Endodermal cell (in vitro differentiated cells): ENCODE results near the gene PPP2R2C. TPM values are rescaled to one million over a fixed set of nuclear protein-coding genes. Genes with fewer than 3 reads are reported as not detected.

Experiments
- DNase-seq: peaks from one replicate; pipeline ENCODE4 v3.0.0-alpha.2; 2017
- H3K27ac ChIP-seq: 2 replicates; pipeline ENCODE4 v1.5.1; 2013; ENCODE audit warnings: mild to moderate bottlenecking, low read depth, low read length, moderate library complexity
- H3K27me3 ChIP-seq: 2 replicates; pipeline ENCODE4 v1.6.1; 2013; ENCODE audit warnings: mild to moderate bottlenecking, low read length, moderate library complexity; ENCODE audit not compliant: insufficient read depth, control insufficient read depth, poor library complexity, severe bottlenecking
- H3K36me3 ChIP-seq: 2 replicates; pipeline ENCODE4 v1.7.0; 2013; ENCODE audit warnings: mild to moderate bottlenecking, low read length, moderate library complexity; ENCODE audit not compliant: control insufficient read depth, insufficient read depth
- H3K4me1 ChIP-seq: one replicate; pipeline ENCODE4 v1.7.0; 2013; ENCODE audit warnings: low read length; ENCODE audit not compliant: control insufficient read depth, insufficient read depth
- H3K4me3 ChIP-seq: 2 replicates; pipeline ENCODE4 v1.5.1; 2013; ENCODE audit warnings: mild to moderate bottlenecking, low read length, moderate library complexity
- H3K9ac ChIP-seq: 2 replicates; pipeline ENCODE4 v1.6.1; 2013; ENCODE audit warnings: mild to moderate bottlenecking, low read length, moderate library complexity; ENCODE audit not compliant: poor library complexity, severe bottlenecking; ENCODE audit errors: extremely low read depth
- H3K9me3 ChIP-seq: 2 replicates; pipeline ENCODE4 v1.6.1; 2013; ENCODE audit warnings: mild to moderate bottlenecking, low read length, moderate library complexity; ENCODE audit not compliant: control insufficient read depth
- H3K27ac Mint-ChIP-seq: 2 replicates; pipeline ENCODE4 v1.8.0; 2020; ENCODE audit warnings: mixed read lengths
- H3K27me3 Mint-ChIP-seq: 2 replicates; pipeline ENCODE4 v1.8.0; 2021; ENCODE audit warnings: mild to moderate bottlenecking, mixed read lengths; ENCODE audit not compliant: insufficient read depth
- H3K36me3 Mint-ChIP-seq: 2 replicates; pipeline ENCODE4 v1.8.0; 2020; ENCODE audit warnings: low read depth, mixed read lengths
- H3K4me1 Mint-ChIP-seq: 2 replicates; pipeline ENCODE4 v1.8.0; 2020; ENCODE audit warnings: mixed read lengths
- H3K4me3 Mint-ChIP-seq: 2 replicates; pipeline ENCODE4 v1.8.0; 2020; ENCODE audit warnings: mild to moderate bottlenecking, moderate library complexity, mixed read lengths
- H3K9me3 Mint-ChIP-seq: 2 replicates; pipeline ENCODE4 v1.8.0; 2020; ENCODE audit warnings: mild to moderate bottlenecking, mixed read lengths
- WGBS, 2 experiments: methylation state at CpG; one replicate each; pipeline versions ENCODE4 v1.1.5 to v1.1.7; 2013; ENCODE audit warnings: missing lambda C conversion rate in 2 of 2, mixed read lengths in 1 of 2; ENCODE audit not compliant: insufficient coverage in 1 of 2, insufficient read length in 1 of 2; 5-methylcytosine and 5-hydroxymethylcytosine counted together
- total RNA-seq, 2 donors: library from RNA; stranded (reverse); fragmentation: NEBNext Ultra II Directional in 1 of 2; extraction: Animal tissue kit (Norgen Biotek cat#: 25700) in 1 of 2; gene quantifications; 2 replicates in 1 of 2; 3 replicates in 1 of 2; pipeline ENCODE4 v1.2.1, GENCODE V29; 2021
- TF ChIP-seq, protein P1 (sequence below): fragments of 200-600 bp; sonication (generic); conservative IDR thresholded peaks from 2 replicates; pipeline ENCODE4 v1.5.0; 2021; ENCODE audit warnings: antibody characterized with exemption, mild to moderate bottlenecking

The PPP2R2C gene
- total RNA-seq, 2 donors from 2014 or later, result 4.4 to 19.2 TPM

DNA sequence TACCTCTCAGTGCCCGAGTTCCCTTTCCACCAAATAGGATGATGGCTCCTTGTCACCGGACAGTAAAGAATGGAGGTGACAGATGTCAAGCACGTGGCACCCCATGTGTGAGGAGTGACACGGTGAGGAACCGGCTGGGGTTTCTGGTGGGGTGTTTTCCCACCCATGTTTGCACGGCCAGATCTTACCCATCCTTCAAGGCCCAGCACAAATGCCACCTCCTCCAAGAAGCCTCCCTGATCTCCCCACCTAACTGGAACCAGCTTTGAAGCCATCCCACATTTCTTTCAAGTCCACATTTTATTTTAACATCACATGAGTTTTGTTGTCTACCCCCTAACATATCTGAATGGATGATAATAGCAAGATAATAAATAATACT is 139.8 kb downstream of the PPP2R2C start:
- Histone ChIP-seq H3K4me3 (no peak overlapping the region), H3K36me3 (peaks cover 4% of the 10 kb centered on the region), H3K9ac (no peak overlapping the region), H3K4me1 (no peaks in the 10 kb centered on the region), H3K9me3 (peaks cover 12% of the 10 kb centered on the region), H3K27me3 (no peaks in the 10 kb centered on the region), H3K27ac (no peak overlapping the region)
- no peaks in the 10 kb centered on the region for H3K27me3 Mint-ChIP-seq
- WGBS, 2 experiments, result 93 to 95% methylated on average over 4 to 6 of the region's 6 CpGs
- H3K36me3 Mint-ChIP-seq, result peaks cover 24% of the 10 kb centered on the region
- no peak overlapping the region for H3K4me3 Mint-ChIP-seq
- H3K4me1 Mint-ChIP-seq, result peaks cover 6% of the 10 kb centered on the region
- DNase-seq, result no peak
- no peak overlapping the region for H3K27ac Mint-ChIP-seq
- TF ChIP-seq, protein P1, sequence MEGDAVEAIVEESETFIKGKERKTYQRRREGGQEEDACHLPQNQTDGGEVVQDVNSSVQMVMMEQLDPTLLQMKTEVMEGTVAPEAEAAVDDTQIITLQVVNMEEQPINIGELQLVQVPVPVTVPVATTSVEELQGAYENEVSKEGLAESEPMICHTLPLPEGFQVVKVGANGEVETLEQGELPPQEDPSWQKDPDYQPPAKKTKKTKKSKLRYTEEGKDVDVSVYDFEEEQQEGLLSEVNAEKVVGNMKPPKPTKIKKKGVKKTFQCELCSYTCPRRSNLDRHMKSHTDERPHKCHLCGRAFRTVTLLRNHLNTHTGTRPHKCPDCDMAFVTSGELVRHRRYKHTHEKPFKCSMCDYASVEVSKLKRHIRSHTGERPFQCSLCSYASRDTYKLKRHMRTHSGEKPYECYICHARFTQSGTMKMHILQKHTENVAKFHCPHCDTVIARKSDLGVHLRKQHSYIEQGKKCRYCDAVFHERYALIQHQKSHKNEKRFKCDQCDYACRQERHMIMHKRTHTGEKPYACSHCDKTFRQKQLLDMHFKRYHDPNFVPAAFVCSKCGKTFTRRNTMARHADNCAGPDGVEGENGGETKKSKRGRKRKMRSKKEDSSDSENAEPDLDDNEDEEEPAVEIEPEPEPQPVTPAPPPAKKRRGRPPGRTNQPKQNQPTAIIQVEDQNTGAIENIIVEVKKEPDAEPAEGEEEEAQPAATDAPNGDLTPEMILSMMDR, result no peak
- peaks cover 16% of the 10 kb centered on the region for H3K9me3 Mint-ChIP-seq

DNA sequence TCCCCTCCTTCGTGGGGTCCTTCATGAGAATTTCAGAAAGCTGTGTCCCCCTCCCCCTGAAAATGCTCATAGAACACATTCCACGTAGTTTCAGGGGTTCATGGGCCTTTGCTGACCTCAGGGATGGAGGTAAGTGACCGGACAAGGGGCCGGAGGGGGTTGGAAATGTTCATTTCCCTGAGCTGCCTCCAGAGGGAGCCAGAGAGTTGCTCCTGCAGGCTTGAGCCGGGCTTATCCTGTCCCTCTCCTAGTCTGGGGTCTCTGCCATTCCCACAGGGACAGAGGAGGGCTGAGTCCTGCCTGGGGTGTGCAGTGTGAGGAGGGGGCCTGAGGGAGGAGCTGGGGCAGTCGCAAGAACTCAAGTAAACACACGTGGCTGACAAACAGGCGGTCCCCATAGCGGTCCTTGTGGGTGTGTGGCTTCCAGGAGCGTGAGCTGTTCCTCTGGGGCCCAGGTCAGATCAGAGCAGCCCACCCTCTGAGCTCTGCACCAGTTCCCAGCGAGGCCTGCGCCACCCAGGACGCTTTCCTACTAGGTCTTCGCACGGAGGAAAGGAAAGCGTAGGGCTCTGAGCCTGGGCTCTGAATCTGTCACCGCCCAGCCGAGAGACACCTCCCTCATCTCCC is 140.3 kb downstream of the PPP2R2C start:
- Mint-ChIP-seq H3K36me3 (peaks cover 24% of the 10 kb centered on the region), H3K4me1 (peaks cover under 1% of the 10 kb centered on the region), H3K27ac (no peak overlapping the region), H3K4me3 (no peak overlapping the region), H3K27me3 (no peaks in the 10 kb centered on the region), H3K9me3 (peaks cover 16% of the 10 kb centered on the region)
- no peak overlapping the region for H3K27ac ChIP-seq
- H3K9ac ChIP-seq, result no peak overlapping the region
- WGBS, 2 experiments, result 73 to 77% methylated on average over 15 to 18 of the region's 18 CpGs
- H3K27me3 ChIP-seq, result no peaks in the 10 kb centered on the region
- H3K4me3 ChIP-seq, result no peak overlapping the region
- H3K4me1 ChIP-seq, result no peaks in the 10 kb centered on the region
- H3K9me3 ChIP-seq, result peaks cover 12% of the 10 kb centered on the region
- peak; percentile 88 for DNase-seq
- TF ChIP-seq, protein P1, result peak; percentile 91
- peaks cover 4% of the 10 kb centered on the region for H3K36me3 ChIP-seq

DNA sequence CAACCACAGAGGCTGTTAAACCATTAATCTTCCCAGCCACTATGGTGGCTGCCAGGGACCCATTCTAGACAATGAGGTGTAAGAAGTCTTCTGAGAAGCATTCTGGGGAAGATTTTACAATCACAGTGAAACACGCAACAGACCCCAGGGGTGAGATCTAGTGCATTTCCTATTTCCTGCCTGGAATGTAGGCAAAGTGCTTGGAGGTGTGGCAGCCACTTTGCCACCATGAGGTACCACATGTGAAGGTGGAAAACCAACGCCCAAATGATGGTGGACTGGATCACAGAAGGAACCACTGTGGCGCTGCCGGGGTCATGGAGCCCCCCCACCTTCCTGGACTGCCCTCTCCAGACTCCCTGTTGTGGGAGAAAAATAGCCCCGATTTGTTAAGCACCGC is 140.9 kb downstream of the PPP2R2C start:
- H3K27me3 Mint-ChIP-seq, result no peaks in the 10 kb centered on the region
- H3K4me3 Mint-ChIP-seq, result no peak overlapping the region

More for the DNA sequence above, 140.9 kb downstream of the PPP2R2C start:
- no peak for DNase-seq
- Histone ChIP-seq H3K27ac (no peak overlapping the region), H3K9me3 (peaks cover 12% of the 10 kb centered on the region), H3K4me3 (no peak overlapping the region), H3K36me3 (peaks cover 4% of the 10 kb centered on the region), H3K27me3 (no peaks in the 10 kb centered on the region), H3K4me1 (no peaks in the 10 kb centered on the region), H3K9ac (no peak overlapping the region)
- H3K4me1 Mint-ChIP-seq, result no peaks in the 10 kb centered on the region
- no peak overlapping the region for H3K27ac Mint-ChIP-seq
- peaks cover 24% of the 10 kb centered on the region for H3K36me3 Mint-ChIP-seq
- peaks cover 16% of the 10 kb centered on the region for H3K9me3 Mint-ChIP-seq
- TF ChIP-seq, protein P1, result no peak
- 93 to 97% methylated on average over 5 to 6 of the region's 6 CpGs for WGBS, 2 experiments
